ENCODE measurements around the gene TRPM1. TPM values are rescaled to one million over a fixed set of nuclear protein-coding genes. Genes with fewer than 3 reads are reported as not detected.

TRPM1 gene
- total and polyA plus RNA-seq, 2 donors (not counting 1 experiment from before 2014, with no cell fraction given): not detected

- H3K4me2 ChIP-seq (ENCODE audit: extremely low read depth, insufficient read depth, low read length): no peak overlapping the region
- TF ChIP-seq, protein P1, sequence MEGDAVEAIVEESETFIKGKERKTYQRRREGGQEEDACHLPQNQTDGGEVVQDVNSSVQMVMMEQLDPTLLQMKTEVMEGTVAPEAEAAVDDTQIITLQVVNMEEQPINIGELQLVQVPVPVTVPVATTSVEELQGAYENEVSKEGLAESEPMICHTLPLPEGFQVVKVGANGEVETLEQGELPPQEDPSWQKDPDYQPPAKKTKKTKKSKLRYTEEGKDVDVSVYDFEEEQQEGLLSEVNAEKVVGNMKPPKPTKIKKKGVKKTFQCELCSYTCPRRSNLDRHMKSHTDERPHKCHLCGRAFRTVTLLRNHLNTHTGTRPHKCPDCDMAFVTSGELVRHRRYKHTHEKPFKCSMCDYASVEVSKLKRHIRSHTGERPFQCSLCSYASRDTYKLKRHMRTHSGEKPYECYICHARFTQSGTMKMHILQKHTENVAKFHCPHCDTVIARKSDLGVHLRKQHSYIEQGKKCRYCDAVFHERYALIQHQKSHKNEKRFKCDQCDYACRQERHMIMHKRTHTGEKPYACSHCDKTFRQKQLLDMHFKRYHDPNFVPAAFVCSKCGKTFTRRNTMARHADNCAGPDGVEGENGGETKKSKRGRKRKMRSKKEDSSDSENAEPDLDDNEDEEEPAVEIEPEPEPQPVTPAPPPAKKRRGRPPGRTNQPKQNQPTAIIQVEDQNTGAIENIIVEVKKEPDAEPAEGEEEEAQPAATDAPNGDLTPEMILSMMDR (conservative IDR thresholded peaks at IDR 0.05 in 1 of 2, IDR thresholded peaks at IDR 0.05 in 1 of 2; ENCODE audit: low read depth in 1 of 2, low read length in 2 of 2): no peak
- no peak for TF ChIP-seq EZH2 (IDR thresholded peaks at IDR 0.05; ENCODE audit: low read length, missing control alignments)
- H3K9ac ChIP-seq (ENCODE audit: insufficient read depth, low read length): no peak overlapping the region
- no peak overlapping the region for H3K4me3 ChIP-seq (replicated peaks in 1 of 4; ENCODE audit: control extremely low read depth in 1 of 4, insufficient read depth in 1 of 4, low read depth in 3 of 4, low read length in 4 of 4)
- H3K79me2 ChIP-seq (ENCODE audit: control insufficient read depth, insufficient read depth, low read length): no peaks in the 10 kb centered on the region
- peaks cover 6% of the 10 kb centered on the region for H3K4me1 ChIP-seq (ENCODE audit: control insufficient read depth, extremely low read depth, insufficient read depth, low read length)
- H4K20me1 ChIP-seq (ENCODE audit: control insufficient read depth, extremely low read depth, insufficient read depth, low read length): no peaks in the 10 kb centered on the region
- no peaks in the 10 kb centered on the region for H3K27me3 ChIP-seq (ENCODE audit: control insufficient read depth, insufficient read depth, low read length)
- H3K27ac ChIP-seq (ENCODE audit: insufficient read depth, low read length): no peak overlapping the region
- H2AFZ ChIP-seq (ENCODE audit: low read length): no peak overlapping the region
- H3K9me3 ChIP-seq (ENCODE audit: control insufficient read depth, insufficient read depth, low read depth, low read length): no peaks in the 10 kb centered on the region
- no peak for DNase-seq (ENCODE audit: low read depth in 2 of 2)
- H3K36me3 ChIP-seq (ENCODE audit: control insufficient read depth, insufficient read depth, low read length): no peaks in the 10 kb centered on the region
Observed at GRCh38 chr15:31129769-31130303, 28.3 kb upstream of the TRPM1 start.

- Histone ChIP-seq H3K36me3 (ENCODE audit: control insufficient read depth, insufficient read depth, low read length) (no peaks in the 10 kb centered on the region), H3K4me3 (replicated peaks in 1 of 4; ENCODE audit: control extremely low read depth in 1 of 4, insufficient read depth in 1 of 4, low read depth in 3 of 4, low read length in 4 of 4) (no peak overlapping the region), H4K20me1 (ENCODE audit: control insufficient read depth, extremely low read depth, insufficient read depth, low read length) (no peaks in the 10 kb centered on the region), H3K79me2 (ENCODE audit: control insufficient read depth, insufficient read depth, low read length) (no peaks in the 10 kb centered on the region), H3K4me2 (ENCODE audit: extremely low read depth, insufficient read depth, low read length) (peak overlapping the region; percentile 2), H3K9ac (ENCODE audit: insufficient read depth, low read length) (no peak overlapping the region), H2AFZ (ENCODE audit: low read length) (no peak overlapping the region), H3K27me3 (ENCODE audit: control insufficient read depth, insufficient read depth, low read length) (no peaks in the 10 kb centered on the region), H3K27ac (ENCODE audit: insufficient read depth, low read length) (no peak overlapping the region), H3K9me3 (ENCODE audit: control insufficient read depth, insufficient read depth, low read depth, low read length) (no peaks in the 10 kb centered on the region), H3K4me1 (ENCODE audit: control insufficient read depth, extremely low read depth, insufficient read depth, low read length) (peaks cover 6% of the 10 kb centered on the region)
- TF ChIP-seq, protein P1 (conservative IDR thresholded peaks at IDR 0.05 in 1 of 2, IDR thresholded peaks at IDR 0.05 in 1 of 2; ENCODE audit: low read depth in 1 of 2, low read length in 2 of 2): peak; percentile 97
- no peak for TF ChIP-seq EZH2 (IDR thresholded peaks at IDR 0.05; ENCODE audit: low read length, missing control alignments)
- DNase-seq (ENCODE audit: low read depth in 2 of 2): peak; percentile 29 to 59
Observed at GRCh38 chr15:31128919-31129768, 27.6 kb upstream of the TRPM1 start.

- no peaks in the 10 kb centered on the region for H3K27me3 ChIP-seq (ENCODE audit: control insufficient read depth, insufficient read depth, low read length)
- DNase-seq (ENCODE audit: low read depth in 2 of 2): no peak
- no peak for TF ChIP-seq EZH2 (IDR thresholded peaks at IDR 0.05; ENCODE audit: low read length, missing control alignments)
- TF ChIP-seq, protein P1 (conservative IDR thresholded peaks at IDR 0.05 in 1 of 2, IDR thresholded peaks at IDR 0.05 in 1 of 2; ENCODE audit: low read depth in 1 of 2, low read length in 2 of 2): no peak
- no peaks in the 10 kb centered on the region for H3K79me2 ChIP-seq (ENCODE audit: control insufficient read depth, insufficient read depth, low read length)
- H3K27ac ChIP-seq (ENCODE audit: insufficient read depth, low read length): no peak overlapping the region
- H2AFZ ChIP-seq (ENCODE audit: low read length): no peak overlapping the region
- H3K4me3 ChIP-seq (replicated peaks in 1 of 4; ENCODE audit: control extremely low read depth in 1 of 4, insufficient read depth in 1 of 4, low read depth in 3 of 4, low read length in 4 of 4): no peak overlapping the region
- H3K4me1 ChIP-seq (ENCODE audit: control insufficient read depth, extremely low read depth, insufficient read depth, low read length): peaks cover 6% of the 10 kb centered on the region
- H3K4me2 ChIP-seq (ENCODE audit: extremely low read depth, insufficient read depth, low read length): no peak overlapping the region
- no peaks in the 10 kb centered on the region for H3K36me3 ChIP-seq (ENCODE audit: control insufficient read depth, insufficient read depth, low read length)
- H4K20me1 ChIP-seq (ENCODE audit: control insufficient read depth, extremely low read depth, insufficient read depth, low read length): no peaks in the 10 kb centered on the region
- H3K9ac ChIP-seq (ENCODE audit: insufficient read depth, low read length): no peak overlapping the region
- no peaks in the 10 kb centered on the region for H3K9me3 ChIP-seq (ENCODE audit: control insufficient read depth, insufficient read depth, low read depth, low read length)
Observed at GRCh38 chr15:31128477-31128876, 27.0 kb upstream of the TRPM1 start.

All from fibroblast of lung (primary cell).